Lung (tissue), 12 donors: ENCODE measurements around the gene CDH4. TPM values are rescaled to one million over a fixed set of nuclear protein-coding genes. Genes with fewer than 3 reads are reported as not detected.

ENCODE experiments used
- ATAC-seq: fragments of 200-7000 bp; cut with Tn5 transposase; one replicate; pipeline ENCODE4 v1.9.1; 2020; ENCODE audit warnings: moderate number of reproducible peaks; ENCODE audit not compliant: insufficient read depth, low FRiP score
- DNase-seq, 3 donors: peaks; one replicate each; pipeline ENCODE4 v3.0.0-alpha.2; 2013 to 2017
- H3K27ac ChIP-seq, 2 donors: one replicate each; pipeline ENCODE4 v1.5.1; 2013; ENCODE audit warnings: mild to moderate bottlenecking in 2 of 2, moderate library complexity in 2 of 2, control low read depth in 1 of 2, inconsistent platforms in 1 of 2, low read depth in 1 of 2, low read length in 1 of 2
- H3K27me3 ChIP-seq, 3 donors: one replicate each; pipeline ENCODE4 v1.5.1; 2013; ENCODE audit warnings: low read length in 2 of 3; ENCODE audit not compliant: control insufficient read depth in 3 of 3, insufficient read depth in 3 of 3
- H3K36me3 ChIP-seq, 4 donors: one replicate each; pipeline ENCODE4 v1.5.1; 2013; ENCODE audit warnings: low read length in 4 of 4, mild to moderate bottlenecking in 1 of 4, moderate library complexity in 1 of 4; ENCODE audit not compliant: control insufficient read depth in 4 of 4, insufficient read depth in 4 of 4
- H3K4me1 ChIP-seq, 5 donors: one replicate each; pipeline ENCODE4 v1.5.1; 2013; ENCODE audit warnings: low read length in 5 of 5, mild to moderate bottlenecking in 2 of 5, moderate library complexity in 1 of 5; ENCODE audit not compliant: control insufficient read depth in 5 of 5, insufficient read depth in 5 of 5
- H3K4me3 ChIP-seq: one replicate; pipeline ENCODE4 v1.5.1; 2013; ENCODE audit warnings: mild to moderate bottlenecking, control low read depth, moderate library complexity
- H3K9ac ChIP-seq, 2 donors: one replicate each; pipeline ENCODE4 v1.5.1; 2013; ENCODE audit warnings: low read length in 2 of 2, control low read depth in 1 of 2; ENCODE audit not compliant: insufficient read depth in 1 of 2
- H3K9me3 ChIP-seq, 4 donors: one replicate each; pipeline ENCODE4 v1.5.1; 2013; ENCODE audit warnings: low read length in 3 of 4, mild to moderate bottlenecking in 1 of 4, moderate library complexity in 1 of 4; ENCODE audit not compliant: control insufficient read depth in 4 of 4, insufficient read depth in 3 of 4
- WGBS, 2 donors: extraction: QIAGEN DNeasy Blood & Tissue Kit; methylation state at CpG; one replicate each; pipeline ENCODE4 v1.1.7; 2013; 5-methylcytosine and 5-hydroxymethylcytosine counted together
- polyA plus RNA-seq, 2 donors: library from polyadenylated mRNA; stranded (reverse); fragments of 200-250 nt; gene quantifications; one replicate each; pipeline ENCODE4 v1.2.1, GENCODE V29; 2013
- total RNA-seq, 2 donors: library from RNA; depleted of rRNA in 1 of 2; stranded (reverse); fragments of >200 nt in 1 of 2; gene quantifications; one replicate each; pipeline ENCODE4 v1.2.1, GENCODE V29; 2014 to 2021
- TF ChIP-seq, protein P1 (sequence below): IDR thresholded peaks from 2 replicates; pipeline ENCODE4 v1.5.1; 2012; ENCODE audit warnings: mild to moderate bottlenecking; ENCODE audit errors: control extremely low read depth, extremely low read depth
- donor health status: control.
- donor health status: control.
- donor health status: Bipolar disorder and iron deficiency.
- donor health status: healthy.
- donor health status: DM: yes; HTN: yes; CAD: no.

Gene CDH4
- total and polyA plus RNA-seq, 4 donors = 0.10 to 2.1 (median 0.34) TPM

GRCh38 chr20:61912665-61913422 is 660.8 kb downstream of the CDH4 start:
- 65 to 71% methylated on average over 21 of the region's 21 CpGs for WGBS, 2 donors

GRCh38 chr20:61913423-61914225 is 661.6 kb downstream of the CDH4 start:
- DNase-seq (no peak), ATAC-seq (no peak)
- H3K9me3 ChIP-seq = peaks cover 0 to 6% (median 0%) of the 10 kb centered on the region in 4 donors

More at GRCh38 chr20:61912665-61913422, 660.8 kb downstream of the CDH4 start:
- Histone ChIP-seq H3K36me3 (peaks cover 0 to 5% (median 1%) of the 10 kb centered on the region in 4 donors), H3K4me3 (no peak overlapping the region), H3K9ac (no peak overlapping the region), H3K4me1 (no peaks in the 10 kb centered on the region), H3K27ac (no peak overlapping the region), H3K27me3 (peaks cover 0 to 3% (median 0%) of the 10 kb centered on the region in 3 donors), H3K9me3 (peaks cover 0 to 6% (median 0%) of the 10 kb centered on the region in 4 donors)
- DNase-seq (no peak), ATAC-seq (no peak)
- TF ChIP-seq, protein P1, sequence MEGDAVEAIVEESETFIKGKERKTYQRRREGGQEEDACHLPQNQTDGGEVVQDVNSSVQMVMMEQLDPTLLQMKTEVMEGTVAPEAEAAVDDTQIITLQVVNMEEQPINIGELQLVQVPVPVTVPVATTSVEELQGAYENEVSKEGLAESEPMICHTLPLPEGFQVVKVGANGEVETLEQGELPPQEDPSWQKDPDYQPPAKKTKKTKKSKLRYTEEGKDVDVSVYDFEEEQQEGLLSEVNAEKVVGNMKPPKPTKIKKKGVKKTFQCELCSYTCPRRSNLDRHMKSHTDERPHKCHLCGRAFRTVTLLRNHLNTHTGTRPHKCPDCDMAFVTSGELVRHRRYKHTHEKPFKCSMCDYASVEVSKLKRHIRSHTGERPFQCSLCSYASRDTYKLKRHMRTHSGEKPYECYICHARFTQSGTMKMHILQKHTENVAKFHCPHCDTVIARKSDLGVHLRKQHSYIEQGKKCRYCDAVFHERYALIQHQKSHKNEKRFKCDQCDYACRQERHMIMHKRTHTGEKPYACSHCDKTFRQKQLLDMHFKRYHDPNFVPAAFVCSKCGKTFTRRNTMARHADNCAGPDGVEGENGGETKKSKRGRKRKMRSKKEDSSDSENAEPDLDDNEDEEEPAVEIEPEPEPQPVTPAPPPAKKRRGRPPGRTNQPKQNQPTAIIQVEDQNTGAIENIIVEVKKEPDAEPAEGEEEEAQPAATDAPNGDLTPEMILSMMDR = no peak

GRCh38 chr20:61915101-61915500 is 663.0 kb downstream of the CDH4 start:
- ATAC-seq = no peak
- Histone ChIP-seq H3K4me1 (no peaks in the 10 kb centered on the region), H3K36me3 (peaks cover 0 to 5% (median 1%) of the 10 kb centered on the region in 4 donors), H3K9me3 (peaks cover 0 to 10% (median 0%) of the 10 kb centered on the region in 4 donors), H3K27ac (no peak overlapping the region), H3K9ac (no peak overlapping the region), H3K27me3 (peaks cover 0 to 3% (median 0%) of the 10 kb centered on the region in 3 donors), H3K4me3 (no peak overlapping the region)
- 80 to 85% methylated on average over 7 of the region's 7 CpGs for WGBS, 2 donors
- TF ChIP-seq, protein P1 = no peak
- DNase-seq = no peak

More at GRCh38 chr20:61913423-61914225, 661.6 kb downstream of the CDH4 start:
- TF ChIP-seq, protein P1 = no peak
- H3K27ac ChIP-seq = no peak overlapping the region
- no peak overlapping the region for H3K4me3 ChIP-seq
- peaks cover 0 to 3% (median 0%) of the 10 kb centered on the region in 3 donors for H3K27me3 ChIP-seq
- WGBS, 2 donors = 73 to 77% methylated on average over 18 of the region's 18 CpGs
- H3K9ac ChIP-seq = no peak overlapping the region
- no peaks in the 10 kb centered on the region for H3K4me1 ChIP-seq
- H3K36me3 ChIP-seq = peaks cover 0 to 5% (median 1%) of the 10 kb centered on the region in 4 donors
